Keratinocyte (primary cell): ENCODE data around the gene ARL6IP5.

Source experiments
- EZH2 ChIP-seq: IDR thresholded peaks from one replicate; pipeline ENCODE4 v1.6.1; 2012; ENCODE audit warnings: inconsistent platforms, mild to moderate bottlenecking, low read length, moderate library complexity
- TF ChIP-seq, protein P1 (sequence below), 3 experiments: IDR thresholded peaks in 1 of 3; conservative IDR thresholded peaks in 1 of 3; optimal IDR thresholded peaks in 1 of 3; 2 replicates in 2 of 3; 3 replicates in 1 of 3; pipeline versions ENCODE3 to v1.5.1; 2011; ENCODE audit warnings: low read length in 3 of 3, mild to moderate bottlenecking in 3 of 3, moderate library complexity in 2 of 3, control low read depth in 1 of 3, inconsistent platforms in 1 of 3; ENCODE audit not compliant: insufficient read depth in 2 of 3; ENCODE audit errors: extremely low read depth in 1 of 3

DNA sequence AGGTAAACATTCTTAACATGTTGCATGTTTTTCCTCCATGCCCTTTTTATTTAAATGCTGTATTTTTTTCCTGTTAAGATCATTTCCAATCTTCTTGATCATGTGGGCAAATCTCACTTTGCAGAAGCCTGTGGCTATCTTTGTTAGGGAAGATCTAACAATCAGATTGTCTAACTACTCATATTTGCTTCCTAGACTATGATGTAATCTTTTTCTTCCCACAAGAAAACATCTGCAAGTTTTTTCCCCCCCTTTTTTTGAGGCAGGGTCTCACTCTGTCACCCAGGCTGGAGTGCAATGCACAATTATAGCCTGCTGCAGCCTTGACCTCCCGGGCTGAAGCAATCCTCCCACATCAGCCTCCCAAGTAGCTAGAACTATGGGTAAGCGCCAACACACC, 52.7 kb downstream of the ARL6IP5 start:
- TF ChIP-seq, protein P1, sequence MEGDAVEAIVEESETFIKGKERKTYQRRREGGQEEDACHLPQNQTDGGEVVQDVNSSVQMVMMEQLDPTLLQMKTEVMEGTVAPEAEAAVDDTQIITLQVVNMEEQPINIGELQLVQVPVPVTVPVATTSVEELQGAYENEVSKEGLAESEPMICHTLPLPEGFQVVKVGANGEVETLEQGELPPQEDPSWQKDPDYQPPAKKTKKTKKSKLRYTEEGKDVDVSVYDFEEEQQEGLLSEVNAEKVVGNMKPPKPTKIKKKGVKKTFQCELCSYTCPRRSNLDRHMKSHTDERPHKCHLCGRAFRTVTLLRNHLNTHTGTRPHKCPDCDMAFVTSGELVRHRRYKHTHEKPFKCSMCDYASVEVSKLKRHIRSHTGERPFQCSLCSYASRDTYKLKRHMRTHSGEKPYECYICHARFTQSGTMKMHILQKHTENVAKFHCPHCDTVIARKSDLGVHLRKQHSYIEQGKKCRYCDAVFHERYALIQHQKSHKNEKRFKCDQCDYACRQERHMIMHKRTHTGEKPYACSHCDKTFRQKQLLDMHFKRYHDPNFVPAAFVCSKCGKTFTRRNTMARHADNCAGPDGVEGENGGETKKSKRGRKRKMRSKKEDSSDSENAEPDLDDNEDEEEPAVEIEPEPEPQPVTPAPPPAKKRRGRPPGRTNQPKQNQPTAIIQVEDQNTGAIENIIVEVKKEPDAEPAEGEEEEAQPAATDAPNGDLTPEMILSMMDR (optimal IDR thresholded peaks at IDR 0.05 in 1 of 3, IDR thresholded peaks at IDR 0.05 in 1 of 3, conservative IDR thresholded peaks at IDR 0.05 in 1 of 3; ENCODE audit: extremely low read depth in 1 of 3, insufficient read depth in 2 of 3, low read length in 3 of 3) = no peak
- no peak for TF ChIP-seq EZH2
